ENCODE measurements around the gene RBMY1D.
"Not testable (repeated sequence)": the region's sequence is repeated elsewhere in the genome, so short reads cannot be mapped to it uniquely, and the experiment has no call there.

RBMY1D gene

GRCh38 chrY:21894426-21894825 is at the start of gene RBMY1D:
Gene RBMY1D, minus strand, starts transcription at chrY:21894526. Its CDS starts 2,013 bp downstream, at chrY:21892513.
- DNase-seq: not testable (repeated sequence)

- DNase-seq: not testable (repeated sequence)
These were observed 23.6 kb upstream of the RBMY1D start, which contains the start of gene RBMY1E for GRCh38 chrY:21917932-21918331. Gene RBMY1E, minus strand, starts transcription at chrY:21918032. Its CDS starts 1,978 bp downstream, at chrY:21916054.

- not testable (repeated sequence) for DNase-seq
These were observed 24.8 kb downstream of the RBMY1D start for GRCh38 chrY:21869407-21870076.

- no peak for DNase-seq
These were observed 48.8 kb downstream of the RBMY1D start for GRCh38 chrY:21845481-21845880.

- DNase-seq: no peak
These were observed 52.2 kb downstream of the RBMY1D start for GRCh38 chrY:21842090-21842489.

GRCh38 chrY:21839489-21839888 is 54.8 kb downstream of the RBMY1D start:
- no peak for DNase-seq

- DNase-seq: no peak
These were observed 58.0 kb downstream of the RBMY1D start for GRCh38 chrY:21836343-21836742.

- DNase-seq: no peak
These were observed 59.3 kb downstream of the RBMY1D start for GRCh38 chrY:21835052-21835451.
